Lung microvascular endothelial cell (primary cell): ENCODE data around the gene HAUS8. TPM values are rescaled to one million over a fixed set of nuclear protein-coding genes. Genes with fewer than 3 reads are reported as not detected.
"Not testable (repeated sequence)": the region's sequence is repeated elsewhere in the genome, so short reads cannot be mapped to it uniquely, and the experiment has no call there.

ENCODE experiments used
- DNase-seq, 2 donors: peaks; one replicate each; pipeline versions ENCODE4 v3.0.0 to v3.0.0-alpha.2; 2010; ENCODE audit warnings: low read depth in 2 of 2
- total RNA-seq: library from RNA; depleted of rRNA; stranded (reverse); fragments of >200 nt; gene quantifications from 2 replicates; pipeline ENCODE4 v1.2.1, GENCODE V29; 2014

HAUS8 gene
- total RNA-seq, 1 donor from 2014 or later: 2.8 TPM

GRCh38 chr19:17101686-17102628 is 26.7 kb upstream of the HAUS8 start:
- DNase-seq: no peak

DNA sequence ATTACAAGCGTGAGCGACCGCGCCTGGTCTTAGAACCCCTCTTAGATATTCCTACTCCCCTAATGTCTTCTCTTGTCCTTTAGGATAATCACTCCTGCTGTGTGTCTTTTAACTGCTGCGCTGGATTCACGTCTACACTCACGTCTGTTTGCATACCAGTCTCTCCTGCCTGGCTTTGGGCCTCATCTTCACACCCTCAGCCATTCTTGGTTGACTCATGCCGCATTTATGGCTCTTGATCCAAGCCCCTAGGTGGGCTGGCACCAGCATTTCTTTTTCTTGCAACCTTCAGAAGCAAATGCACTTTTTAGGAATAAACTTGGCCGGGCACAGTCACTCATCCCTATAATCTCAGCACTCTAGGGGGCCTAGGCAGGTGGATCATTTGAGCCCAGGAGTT is 23.1 kb upstream of the HAUS8 start:
- DNase-seq: no peak

DNA sequence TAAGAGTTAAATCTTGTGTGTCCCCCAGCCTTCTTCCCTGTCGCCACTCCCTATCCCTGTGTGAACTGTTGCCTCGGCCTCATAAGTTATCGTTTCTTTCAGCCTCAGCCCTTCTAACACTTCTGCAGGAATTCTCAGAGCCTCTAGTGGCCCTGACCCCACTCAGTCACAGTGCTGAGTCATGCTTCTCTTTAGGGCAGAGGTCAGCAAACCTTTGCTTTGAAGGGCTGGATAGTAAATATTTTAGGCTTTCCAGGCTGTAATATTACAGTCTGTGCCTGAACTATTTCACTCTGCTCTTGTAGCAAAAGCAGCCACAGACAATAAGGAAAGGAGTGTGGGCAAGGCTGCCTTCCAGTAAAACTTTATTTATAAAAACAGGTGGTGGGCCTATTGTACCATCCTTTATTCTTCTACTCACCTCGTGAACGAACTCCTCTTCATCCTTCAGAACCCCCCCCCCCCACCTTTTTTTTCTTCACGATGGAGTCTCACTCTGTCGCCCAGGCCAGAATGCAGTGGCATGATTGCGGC is 22.4 kb upstream of the HAUS8 start:
- DNase-seq: peak; percentile 33 to 35

DNA sequence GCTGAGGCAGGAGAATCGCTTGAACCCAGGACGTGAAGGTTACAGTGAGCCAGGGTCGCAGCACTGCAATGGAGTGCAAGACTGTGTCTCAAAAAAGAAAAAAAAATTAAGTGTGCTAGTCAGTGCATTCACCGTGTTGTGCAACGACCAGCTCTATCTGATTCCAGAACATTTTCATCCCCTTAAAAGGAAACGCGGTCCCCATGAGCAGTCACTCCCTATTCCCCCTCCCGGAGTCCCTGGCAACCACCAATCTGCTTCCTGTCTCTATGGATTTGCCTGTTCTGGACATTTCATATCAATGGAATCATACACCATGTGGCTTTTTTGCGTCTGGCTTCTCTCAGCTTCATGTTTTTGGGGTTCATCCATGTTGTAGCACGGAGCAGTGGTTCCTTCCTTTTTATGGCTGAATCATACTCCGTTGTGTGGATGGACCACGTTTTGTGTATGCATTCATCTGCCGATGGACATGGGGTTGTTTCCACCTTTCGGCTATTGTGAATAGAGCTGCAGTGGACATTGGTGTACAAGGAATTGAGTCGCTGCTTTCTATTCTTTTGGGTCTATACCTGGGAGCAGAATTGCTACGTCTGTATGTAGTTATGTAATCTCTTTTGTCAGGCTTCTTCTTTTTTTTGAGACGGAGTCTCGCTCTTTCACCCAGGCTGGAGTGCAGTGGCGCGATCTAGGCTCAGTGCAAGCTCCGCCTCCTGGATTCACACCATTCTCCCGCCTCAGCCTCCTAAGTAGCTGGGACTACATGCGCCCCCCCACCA is 20.1 kb upstream of the HAUS8 start:
- peak; percentile 26 to 48 for DNase-seq

- not testable (repeated sequence) for DNase-seq
Observed at GRCh38 chr19:17094694-17095093, 19.4 kb upstream of the HAUS8 start.

- DNase-seq: no peak
Observed at GRCh38 chr19:17092696-17093095, 17.4 kb upstream of the HAUS8 start.

- no peak for DNase-seq
Observed at GRCh38 chr19:17091758-17092333, 16.6 kb upstream of the HAUS8 start.

DNA sequence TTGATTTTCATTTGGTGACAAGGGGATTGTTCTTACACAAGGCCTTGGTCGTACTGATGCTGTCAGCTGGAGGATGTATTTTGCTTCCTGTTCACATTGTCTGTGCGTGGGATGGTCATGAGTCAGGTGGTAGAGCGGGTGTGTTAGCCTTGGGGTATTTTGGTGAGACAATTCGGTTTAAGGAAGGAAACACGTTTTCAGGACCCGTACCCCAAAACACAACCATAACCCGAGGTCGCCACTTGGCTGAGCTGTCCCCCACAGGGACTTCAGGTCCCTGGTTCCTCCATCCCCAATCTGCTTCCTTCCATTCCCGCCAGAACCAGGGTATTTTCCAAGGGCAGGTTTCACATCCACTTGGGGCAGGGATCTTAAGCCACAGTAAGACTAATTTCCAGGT is 15.3 kb upstream of the HAUS8 start:
- peak; percentile 78 to 83 for DNase-seq

- no peak for DNase-seq
Observed at GRCh38 chr19:17088552-17088951, 13.3 kb upstream of the HAUS8 start.

DNA sequence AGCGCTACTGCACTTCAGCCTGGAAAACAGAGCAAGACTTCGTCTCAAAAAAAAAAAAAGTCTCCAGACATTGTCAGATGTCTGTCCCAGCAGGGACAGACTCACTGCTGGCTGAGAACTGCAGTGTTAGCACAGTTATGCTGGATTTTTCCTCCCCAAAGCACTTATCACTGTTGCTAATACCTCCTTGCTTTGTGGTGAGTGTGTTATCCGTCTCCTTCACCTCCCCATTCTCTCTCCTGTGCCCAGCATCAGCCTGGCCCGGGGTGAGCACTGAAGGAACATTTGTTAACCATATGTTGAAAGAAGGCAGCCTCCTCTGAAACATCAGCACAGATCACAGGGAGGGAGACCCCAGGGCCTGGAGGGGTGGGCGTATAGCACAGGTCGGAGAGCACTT is 11.6 kb upstream of the HAUS8 start:
- no peak for DNase-seq

GRCh38 chr19:17086120-17086519 is 10.9 kb upstream of the HAUS8 start:
- DNase-seq: no peak

- DNase-seq: no peak
Observed at GRCh38 chr19:17081672-17082630, 6.7 kb upstream of the HAUS8 start.

DNA sequence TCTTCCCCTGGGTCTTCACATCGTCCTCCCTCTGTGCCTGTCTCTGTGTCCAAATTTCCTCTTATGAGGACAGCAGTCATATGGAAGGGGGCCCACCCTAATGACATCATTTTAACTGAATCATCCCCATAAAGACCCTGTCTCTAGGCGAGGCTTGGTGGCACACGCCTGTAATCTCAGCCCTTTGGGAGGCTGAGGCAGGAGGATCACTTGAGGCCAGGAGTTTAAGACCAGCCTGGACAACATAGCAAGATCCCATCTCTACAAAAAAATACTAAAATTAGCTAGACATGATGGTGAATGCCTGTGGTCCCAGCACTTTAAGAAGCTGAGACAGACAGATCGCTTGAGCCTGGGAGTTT is 5.2 kb upstream of the HAUS8 start:
- DNase-seq: no peak

DNA sequence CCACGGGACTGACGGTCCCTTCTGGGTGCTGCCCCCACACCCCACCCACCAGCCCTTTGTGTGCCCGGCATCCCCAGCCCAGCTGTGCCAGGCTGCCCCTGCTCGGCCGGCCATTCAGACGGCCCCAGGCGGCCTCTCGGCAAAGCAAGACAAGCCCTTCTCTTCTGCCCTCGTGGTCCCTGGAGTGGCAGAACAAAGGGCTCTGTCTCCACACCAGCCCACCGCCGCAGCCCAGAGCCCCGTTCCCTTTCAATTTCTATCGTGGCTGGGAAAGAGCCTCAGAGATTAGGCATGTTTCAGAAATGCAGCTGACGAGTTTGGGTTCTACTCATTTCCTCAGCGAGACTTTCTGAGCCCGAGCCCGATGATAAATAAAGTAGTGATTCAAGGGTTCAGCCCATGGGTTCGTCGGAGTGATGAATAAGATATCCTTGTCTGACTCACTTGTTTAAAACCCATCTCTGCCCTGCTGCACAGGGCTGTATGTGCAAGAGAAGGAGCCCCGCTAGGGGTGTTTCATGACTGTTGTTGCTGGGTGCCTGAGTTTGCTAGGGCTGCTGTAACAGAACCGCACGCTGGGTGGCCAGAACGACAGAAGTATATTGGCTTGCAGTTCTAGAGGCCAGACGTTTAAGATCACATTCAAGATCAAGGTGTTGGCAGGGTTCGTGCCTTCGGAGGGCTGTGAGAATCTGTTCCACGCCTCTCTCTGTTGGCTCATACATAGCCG is 4.6 kb upstream of the HAUS8 start:
- DNase-seq: peak; percentile 68 to 97

DNA sequence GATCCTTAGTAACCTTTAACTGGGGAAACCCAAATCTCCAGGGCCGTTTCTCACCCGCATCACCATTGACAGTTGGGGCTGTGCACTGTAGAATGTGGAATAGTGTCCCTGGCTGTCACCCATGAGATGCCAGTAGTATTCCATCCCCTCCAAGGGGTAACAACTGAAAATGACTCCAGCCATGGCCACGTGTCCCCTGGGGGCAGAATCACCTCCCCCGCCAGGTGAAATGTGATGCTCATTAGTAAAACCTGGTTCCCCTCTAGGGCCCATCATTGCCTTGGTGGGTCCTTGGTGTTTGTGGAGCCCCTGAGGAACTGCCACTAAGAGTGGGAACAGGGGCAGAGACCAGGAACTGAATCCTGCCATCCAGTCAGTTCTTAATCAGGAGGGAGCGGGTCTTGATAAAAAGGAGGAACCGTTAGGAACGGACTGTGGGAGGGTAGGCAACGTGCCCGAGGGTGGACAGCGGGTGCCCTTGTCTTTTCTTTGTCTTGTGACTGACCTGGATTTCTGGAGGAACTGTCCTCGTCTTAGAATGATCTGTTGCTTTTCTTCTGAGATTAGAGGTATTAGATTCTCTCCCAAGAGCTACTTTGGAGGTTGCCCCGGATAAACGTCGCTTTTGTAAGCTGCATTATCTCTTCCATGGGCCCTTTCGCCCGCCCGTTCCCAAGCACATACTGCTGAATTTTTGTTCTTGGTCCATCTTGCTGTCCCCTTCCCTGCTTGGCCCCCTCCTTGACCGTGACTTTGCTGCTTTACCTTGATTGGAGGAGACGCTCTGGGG is 3.9 kb upstream of the HAUS8 start:
- no peak for DNase-seq

- DNase-seq: no peak
Observed at GRCh38 chr19:17078036-17078919, 3.0 kb upstream of the HAUS8 start.

DNA sequence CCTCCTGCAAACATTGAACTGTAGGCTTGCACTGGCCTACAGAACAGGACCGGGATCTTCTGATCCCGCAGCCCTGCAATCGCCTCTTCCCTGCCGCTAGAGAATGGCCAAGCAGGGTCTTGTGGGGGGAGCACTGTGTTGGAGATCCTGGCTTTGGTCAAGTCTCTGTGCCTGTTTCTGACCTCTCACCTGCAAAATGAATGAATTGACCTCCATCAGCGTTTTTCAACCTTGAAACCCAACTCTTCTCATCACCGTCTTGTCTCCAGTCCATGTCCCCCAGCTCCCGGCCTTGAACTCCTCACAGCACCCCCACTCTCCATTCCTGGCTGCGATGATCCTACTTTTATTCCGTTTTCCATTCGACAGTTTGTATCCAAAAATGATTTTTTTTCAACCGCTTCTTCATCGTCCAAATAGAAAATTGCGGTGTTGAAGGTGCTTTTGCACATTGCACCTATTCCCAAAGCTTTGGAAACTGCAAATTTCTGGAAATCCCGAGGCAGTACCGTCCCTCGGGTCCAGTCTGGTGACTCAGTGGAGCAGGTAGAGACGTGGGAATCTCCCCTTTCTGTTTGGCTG is 2.3 kb upstream of the HAUS8 start:
- no peak for DNase-seq

DNA sequence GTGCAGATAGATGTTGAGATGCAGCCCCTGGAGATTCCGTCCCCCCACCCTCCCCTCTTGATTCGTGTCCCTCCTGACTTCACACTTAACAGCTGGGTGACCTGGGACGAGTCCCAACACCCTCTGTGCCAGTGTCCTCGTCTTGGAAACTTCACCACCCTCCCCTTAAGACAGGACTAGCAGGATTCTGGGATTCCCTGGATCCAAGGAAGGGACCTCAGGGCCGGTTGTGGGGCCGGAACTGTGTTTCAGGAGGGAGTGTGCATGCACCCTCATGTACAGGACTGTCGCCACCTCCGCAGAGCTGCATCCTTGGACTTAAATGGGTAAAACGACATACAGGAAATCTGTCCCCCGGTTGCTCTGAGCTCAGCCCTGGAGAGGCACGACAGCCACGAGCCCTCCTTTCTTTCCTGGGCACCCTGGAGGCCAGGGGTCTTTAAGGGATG is 1.3 kb upstream of the HAUS8 start:
- DNase-seq: peak; percentile 32 to 35
